Neural crest cell (in vitro differentiated cells): ENCODE results near the gene C14orf93. TPM values are rescaled to one million over a fixed set of nuclear protein-coding genes. Genes with fewer than 3 reads are reported as not detected.

Source experiments
- DNase-seq: peaks from one replicate; pipeline ENCODE4 v3.0.0; 2021; ENCODE audit warnings: low read depth, mixed read lengths, low spot score
- H3K27ac Mint-ChIP-seq: one replicate; pipeline ENCODE4 v1.8.0; 2021; ENCODE audit warnings: mild to moderate bottlenecking, mixed read lengths; ENCODE audit not compliant: unreplicated experiment
- H3K27me3 Mint-ChIP-seq: 2 replicates; pipeline ENCODE4 v1.8.0; 2021; ENCODE audit warnings: low read depth, mild to moderate bottlenecking, mixed read lengths
- H3K36me3 Mint-ChIP-seq: 2 replicates; pipeline ENCODE4 v1.8.0; 2021; ENCODE audit warnings: low read depth, mild to moderate bottlenecking, mixed read lengths
- H3K4me1 Mint-ChIP-seq: 2 replicates; pipeline ENCODE4 v1.8.0; 2021; ENCODE audit warnings: mixed read lengths
- H3K4me3 Mint-ChIP-seq: one replicate; pipeline ENCODE4 v1.8.0; 2021; ENCODE audit warnings: mild to moderate bottlenecking, mixed read lengths
- H3K9me3 Mint-ChIP-seq: 2 replicates; pipeline ENCODE4 v1.8.0; 2021; ENCODE audit warnings: mixed read lengths
- CTCF ChIP-seq: fragments of 200-600 bp; sonication (generic); conservative IDR thresholded peaks from 2 replicates; pipeline ENCODE4 v1.5.0; 2021; ENCODE audit warnings: antibody characterized with exemption, mild to moderate bottlenecking
- total RNA-seq: library from RNA; stranded (reverse); gene quantifications from 2 replicates; pipeline ENCODE4 v1.2.1, GENCODE V29; 2021

Gene C14orf93
- total RNA-seq, 1 donor from 2014 or later = 13.6 TPM

DNA sequence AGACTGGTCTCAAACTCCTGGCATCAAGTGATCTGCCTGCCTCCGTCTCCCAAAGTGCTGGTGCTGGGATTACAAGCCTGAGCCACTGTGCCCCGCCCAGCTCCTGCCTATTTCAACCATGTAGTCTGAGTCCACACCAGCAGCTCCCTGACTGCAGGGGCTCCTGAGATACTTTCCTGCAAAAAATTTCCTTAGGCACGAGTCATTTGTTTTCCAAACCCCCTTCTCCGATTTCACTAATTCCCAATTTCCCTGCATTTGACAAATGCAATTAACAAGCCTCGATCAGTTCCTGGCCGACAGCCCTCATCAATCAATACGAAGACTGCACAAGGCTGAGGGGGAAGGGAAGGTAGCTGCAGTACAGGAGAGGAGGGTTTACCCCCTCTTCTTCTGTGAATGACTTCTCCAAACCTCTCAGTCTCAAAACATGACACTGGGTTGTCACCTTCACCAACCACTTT, 14.7 kb upstream of the C14orf93 start:
- Mint-ChIP-seq H3K27me3 (no peaks in the 10 kb centered on the region), H3K9me3 (no peaks in the 10 kb centered on the region), H3K4me3 (peak overlapping the region; percentile 9)

GRCh38 chr14:23023795-23024152, 13.8 kb upstream of the C14orf93 start:
- H3K27ac Mint-ChIP-seq = peak overlapping the region; percentile 7

More for the DNA sequence above, 14.7 kb upstream of the C14orf93 start:
- H3K27ac Mint-ChIP-seq = peak overlapping the region; percentile 57
- TF ChIP-seq CTCF = no peak
- DNase-seq = no peak
- peaks cover 52% of the 10 kb centered on the region for H3K4me1 Mint-ChIP-seq
- peaks cover 12% of the 10 kb centered on the region for H3K36me3 Mint-ChIP-seq

DNA sequence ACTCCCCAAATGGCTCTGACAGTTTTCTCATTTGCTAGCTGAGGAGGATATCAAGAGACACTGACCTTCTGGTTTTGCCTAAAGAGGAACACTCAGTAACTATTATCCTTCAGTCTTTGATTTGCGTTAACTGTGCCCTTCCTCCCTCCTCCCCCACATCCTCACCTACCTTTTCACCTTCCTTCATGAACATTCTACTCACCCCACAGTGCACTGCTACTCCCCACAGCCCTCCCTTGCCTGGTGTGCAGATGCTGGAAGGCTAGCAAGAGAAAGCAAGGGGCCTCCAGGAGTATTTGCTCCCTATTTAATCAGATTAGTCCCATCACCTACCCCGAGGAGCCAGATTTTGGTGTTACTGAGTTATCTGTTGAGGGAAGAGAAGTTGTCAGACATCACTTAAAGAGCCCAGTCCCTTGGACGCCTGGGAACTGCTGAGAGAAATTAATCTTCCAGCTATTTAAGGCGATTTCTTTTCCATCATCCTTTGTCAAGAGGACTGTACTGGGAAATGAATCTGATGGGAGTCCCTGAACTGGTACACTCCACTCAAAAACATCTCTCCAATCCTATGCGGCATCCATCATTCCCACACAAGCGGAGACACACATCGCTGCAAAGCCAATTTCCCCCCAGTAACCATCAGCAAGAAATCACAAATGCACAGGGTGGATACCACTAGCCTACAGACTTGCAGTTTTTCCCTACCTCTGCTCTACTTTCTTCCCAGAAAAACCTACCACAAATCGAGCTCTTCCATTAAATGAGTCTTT, 13.3 kb upstream of the C14orf93 start:
- no peak overlapping the region for H3K4me3 Mint-ChIP-seq
- no peaks in the 10 kb centered on the region for H3K27me3 Mint-ChIP-seq
- TF ChIP-seq CTCF = no peak
- peak overlapping the region; percentile 7 for H3K27ac Mint-ChIP-seq
- H3K4me1 Mint-ChIP-seq = peaks cover 48% of the 10 kb centered on the region
- no peaks in the 10 kb centered on the region for H3K9me3 Mint-ChIP-seq
- peaks cover 8% of the 10 kb centered on the region for H3K36me3 Mint-ChIP-seq
- no peak for DNase-seq

More at GRCh38 chr14:23023795-23024152, 13.8 kb upstream of the C14orf93 start:
- no peaks in the 10 kb centered on the region for H3K27me3 Mint-ChIP-seq
- peaks cover 8% of the 10 kb centered on the region for H3K36me3 Mint-ChIP-seq
- H3K4me3 Mint-ChIP-seq = no peak overlapping the region
- no peak for DNase-seq
- no peaks in the 10 kb centered on the region for H3K9me3 Mint-ChIP-seq
- no peak for TF ChIP-seq CTCF
- H3K4me1 Mint-ChIP-seq = peaks cover 48% of the 10 kb centered on the region

- no peaks in the 10 kb centered on the region for H3K27me3 Mint-ChIP-seq
- H3K9me3 Mint-ChIP-seq = no peaks in the 10 kb centered on the region
- peaks cover 6% of the 10 kb centered on the region for H3K36me3 Mint-ChIP-seq
- peaks cover 44% of the 10 kb centered on the region for H3K4me1 Mint-ChIP-seq
- TF ChIP-seq CTCF = no peak
- no peak for DNase-seq
- H3K4me3 Mint-ChIP-seq = no peak overlapping the region
- no peak overlapping the region for H3K27ac Mint-ChIP-seq
These were observed 12.0 kb upstream of the C14orf93 start for GRCh38 chr14:23021889-23022442.

DNA sequence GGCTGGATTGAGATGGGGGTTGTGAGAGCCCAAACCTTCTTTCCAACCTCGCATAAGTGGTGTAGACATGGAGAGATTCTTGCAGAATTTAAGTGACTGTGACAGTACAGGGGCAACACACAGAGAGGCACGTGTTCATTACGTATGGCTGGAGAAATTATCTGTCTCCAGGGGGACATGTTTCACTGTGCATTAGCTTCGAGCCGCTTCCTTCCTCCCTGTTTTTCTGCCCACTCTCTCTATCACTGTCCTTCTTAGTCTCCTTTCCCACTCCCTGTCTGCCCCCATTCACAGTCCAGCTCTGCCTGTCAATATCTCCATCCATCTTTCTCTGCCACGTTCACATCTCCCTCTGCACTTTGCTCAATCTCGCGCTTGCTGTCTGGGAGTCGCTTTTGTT, 11.5 kb upstream of the C14orf93 start:
- H3K36me3 Mint-ChIP-seq = peaks cover 6% of the 10 kb centered on the region
- peaks cover 44% of the 10 kb centered on the region for H3K4me1 Mint-ChIP-seq
- H3K9me3 Mint-ChIP-seq = no peaks in the 10 kb centered on the region
- DNase-seq = no peak
- no peaks in the 10 kb centered on the region for H3K27me3 Mint-ChIP-seq
- no peak overlapping the region for H3K4me3 Mint-ChIP-seq
- peak overlapping the region; percentile 1 for H3K27ac Mint-ChIP-seq
- no peak for TF ChIP-seq CTCF
